H1 (cell line): ENCODE measurements around the gene OLA1. TPM values are rescaled to one million over a fixed set of nuclear protein-coding genes. Genes with fewer than 3 reads are reported as not detected.

Source experiments
- CTCF ChIA-PET: fragments of 300-600 bp; sonication (Branson Sonifier 250); formaldehyde crosslinking; loops from one replicate; lab custom pipeline; 2021; ENCODE audit not compliant: partially characterized antibody; lab: Charles Lee
- POLR2A ChIA-PET: fragments of 300-600 bp; sonication (Branson Sonifier 250); formaldehyde crosslinking; loops from one replicate; lab custom pipeline; 2021; ENCODE audit warnings: inconsistent platforms; ENCODE audit not compliant: partially characterized antibody; lab: Charles Lee
- DNase-seq, 2 experiments: peaks; one replicate each; pipeline versions ENCODE4 v3.0.0 to v3.0.0-alpha.2; 2010 to 2022; ENCODE audit warnings: low spot score in 2 of 2, low read depth in 1 of 2, mixed read lengths in 1 of 2
- FAIRE-seq: peaks from 2 replicates; lab custom pipeline; 2011; peaks lifted over from hg19 to GRCh38; lab: Jason Lieb, UNC
- H2AFZ ChIP-seq: 2 replicates; pipeline ENCODE4 v1.8.1; 2012; ENCODE audit warnings: low read length, inconsistent platforms
- H2AK5ac ChIP-seq: 2 replicates; pipeline ENCODE4 v1.6.1; 2013; ENCODE audit warnings: low read depth, low read length
- H2BK120ac ChIP-seq: replicated peaks from 2 replicates; pipeline ENCODE3; 2013; ENCODE audit warnings: low read depth, low read length, inconsistent platforms
- H2BK12ac ChIP-seq: 2 replicates; pipeline ENCODE4 v1.6.1; 2013; ENCODE audit warnings: low read depth, low read length
- H2BK15ac ChIP-seq: 2 replicates; pipeline ENCODE4 v1.6.1; 2013; ENCODE audit warnings: low read length
- H2BK20ac ChIP-seq: 2 replicates; pipeline ENCODE4 v1.6.1; 2013; ENCODE audit warnings: low read length
- H2BK5ac ChIP-seq: 2 replicates; pipeline ENCODE4 v1.6.1; 2013; ENCODE audit warnings: low read depth, low read length
- H3K14ac ChIP-seq: 2 replicates; pipeline ENCODE4 v1.6.1; 2013; ENCODE audit warnings: inconsistent platforms; ENCODE audit not compliant: insufficient read length
- H3K18ac ChIP-seq: 2 replicates; pipeline ENCODE4 v1.6.1; 2013; ENCODE audit warnings: low read length; ENCODE audit errors: extremely low read depth
- H3K23ac ChIP-seq: 2 replicates; pipeline ENCODE4 v1.6.1; 2013; ENCODE audit warnings: inconsistent platforms; ENCODE audit not compliant: insufficient read length
- H3K23me2 ChIP-seq: 2 replicates; pipeline ENCODE4 v1.6.1; 2013; ENCODE audit warnings: low read depth, low read length
- H3K27ac ChIP-seq: 2 replicates; pipeline ENCODE4 v1.6.1; 2011; ENCODE audit warnings: low read depth, low read length, inconsistent platforms
- H3K27me3 ChIP-seq, 4 experiments: replicated peaks in 1 of 4; 1 replicate in 1 of 4; 2 replicates in 3 of 4; pipeline versions ENCODE4 v1.6.1 to v1.8.1; 2011 to 2013; ENCODE audit warnings: low read length in 3 of 4, mild to moderate bottlenecking in 3 of 4, inconsistent platforms in 2 of 4, mixed read lengths in 2 of 4, moderate library complexity in 1 of 4; ENCODE audit not compliant: control insufficient read depth in 3 of 4, insufficient read depth in 3 of 4; ENCODE audit errors: extremely low read depth in 1 of 4
- H3K36me3 ChIP-seq, 4 experiments: 2 replicates each; pipeline versions ENCODE4 v1.6.1 to v1.8.1; 2011 to 2013; ENCODE audit warnings: mild to moderate bottlenecking in 4 of 4, low read length in 3 of 4, moderate library complexity in 2 of 4, control low read depth in 1 of 4, inconsistent platforms in 1 of 4; ENCODE audit not compliant: insufficient read depth in 4 of 4, control insufficient read depth in 2 of 4
- H3K4ac ChIP-seq: replicated peaks from 2 replicates; pipeline ENCODE3; 2013; ENCODE audit warnings: low read length, low read depth, mixed read lengths, inconsistent platforms; ENCODE audit not compliant: insufficient read length
- H3K4me1 ChIP-seq, 4 experiments: replicated peaks in 1 of 4; 1 replicate in 1 of 4; 2 replicates in 3 of 4; pipeline versions ENCODE4 v1.6.1 to v1.8.1; 2011 to 2013; ENCODE audit warnings: low read length in 3 of 4, inconsistent platforms in 2 of 4, mixed read lengths in 1 of 4; ENCODE audit not compliant: insufficient read depth in 4 of 4, control insufficient read depth in 3 of 4
- H3K4me2 ChIP-seq, 2 experiments: 2 replicates each; pipeline versions ENCODE4 v1.6.1 to v1.8.1; 2011 to 2013; ENCODE audit warnings: low read depth in 2 of 2, low read length in 2 of 2, control low read depth in 1 of 2, inconsistent platforms in 1 of 2, mild to moderate bottlenecking in 1 of 2; ENCODE audit not compliant: insufficient read depth in 1 of 2
- H3K4me3 ChIP-seq, 4 experiments: fragments of 200-600, 300-600 bp in 1 of 4; sonication (generic), shearing (Covaris generic), sonication (Bioruptor Twin) in 1 of 4; 2 replicates each; pipeline versions ENCODE4 v1.5.1 to v1.8.1; 2011 to 2016; ENCODE audit warnings: low read length in 4 of 4, low read depth in 3 of 4, control low read depth in 2 of 4, inconsistent platforms in 2 of 4, mild to moderate bottlenecking in 2 of 4, mixed read lengths in 1 of 4, moderate library complexity in 1 of 4; ENCODE audit not compliant: insufficient read depth in 2 of 4; ENCODE audit errors: extremely low read depth in 1 of 4
- H3K56ac ChIP-seq: replicated peaks from 2 replicates; pipeline ENCODE3; 2013; ENCODE audit warnings: low read depth, mild to moderate bottlenecking, mixed read lengths, low read length, inconsistent platforms; ENCODE audit not compliant: insufficient read length
- H3K79me1 ChIP-seq: 2 replicates; pipeline ENCODE4 v1.6.1; 2013; ENCODE audit warnings: low read depth, low read length, control low read depth
- H3K79me2 ChIP-seq, 2 experiments: 2 replicates each; pipeline versions ENCODE4 v1.6.1 to v1.8.1; 2012 to 2013; ENCODE audit warnings: low read length in 2 of 2, mild to moderate bottlenecking in 2 of 2, inconsistent platforms in 1 of 2; ENCODE audit not compliant: insufficient read depth in 2 of 2, control insufficient read depth in 1 of 2
- H3K9ac ChIP-seq, 4 experiments: replicated peaks in 1 of 4; 1 replicate in 1 of 4; 2 replicates in 3 of 4; pipeline versions ENCODE4 v1.6.1 to v1.8.1; 2011 to 2013; ENCODE audit warnings: low read depth in 3 of 4, low read length in 3 of 4, control low read depth in 2 of 4, mild to moderate bottlenecking in 2 of 4, moderate library complexity in 2 of 4, inconsistent platforms in 1 of 4; ENCODE audit errors: extremely low read depth in 1 of 4
- H3K9me3 ChIP-seq, 2 experiments: 2 replicates each; pipeline versions ENCODE4 v1.6.1 to v1.8.1; 2012 to 2013; ENCODE audit warnings: mild to moderate bottlenecking in 2 of 2, moderate library complexity in 2 of 2, control low read depth in 1 of 2, inconsistent platforms in 1 of 2, low read depth in 1 of 2, low read length in 1 of 2, mixed read lengths in 1 of 2; ENCODE audit not compliant: insufficient read depth in 2 of 2
- H4K20me1 ChIP-seq, 2 experiments: replicated peaks in 1 of 2; 2 replicates each; pipeline versions ENCODE3 to v1.8.1; 2011 to 2013; ENCODE audit warnings: inconsistent platforms in 2 of 2, low read length in 2 of 2, mild to moderate bottlenecking in 1 of 2; ENCODE audit not compliant: insufficient read depth in 2 of 2, control insufficient read depth in 1 of 2
- H4K5ac ChIP-seq: 2 replicates; pipeline ENCODE4 v1.6.1; 2013; ENCODE audit warnings: low read length, low read depth, mixed read lengths, inconsistent platforms; ENCODE audit not compliant: insufficient read length
- H4K8ac ChIP-seq: 2 replicates; pipeline ENCODE4 v1.8.0; 2013; ENCODE audit warnings: mild to moderate bottlenecking, moderate library complexity, low read length, inconsistent platforms; ENCODE audit not compliant: insufficient read depth; ENCODE audit errors: extremely low read depth
- H4K91ac ChIP-seq: replicated peaks from 2 replicates; pipeline ENCODE3; 2013; ENCODE audit warnings: low read length, mixed read lengths, inconsistent platforms; ENCODE audit not compliant: insufficient read length
- CHD2 ChIP-seq: IDR thresholded peaks from 2 replicates; pipeline ENCODE4 v1.6.1; 2012; ENCODE audit warnings: low read length, improper control_type of control experiment
- HDAC6 ChIP-seq: IDR thresholded peaks from one replicate; pipeline ENCODE4 v1.7.1; 2012; ENCODE audit warnings: low read depth, mild to moderate bottlenecking, inconsistent platforms, low read length, moderate library complexity
- SAP30 ChIP-seq: fragments of 300-600 bp; sonication (generic); IDR thresholded peaks from 2 replicates; pipeline ENCODE4 v1.7.1; 2012; ENCODE audit warnings: low read length, moderate library complexity, mild to moderate bottlenecking, inconsistent platforms; ENCODE audit not compliant: insufficient read depth, insufficient replicate concordance
- TBP ChIP-seq: IDR thresholded peaks from 2 replicates; pipeline ENCODE4 v1.6.1; 2011; ENCODE audit warnings: low read depth, low read length, improper control_type of control experiment
- WGBS, 2 experiments: shearing (Covaris generic) in 1 of 2; methylation state at CpG; one replicate each; pipeline versions ENCODE4 v1.1.6 to v1.1.7; 2013 to 2015; ENCODE audit warnings: low lambda C conversion rate in 2 of 2, mixed read lengths in 2 of 2, inconsistent platforms in 1 of 2, low coverage in 1 of 2, missing lambda C conversion rate in 1 of 2; ENCODE audit not compliant: insufficient replicate concordance in 2 of 2, insufficient coverage in 1 of 2, insufficient read length in 1 of 2; ENCODE audit errors: extremely low coverage in 1 of 2, missing lambda C conversion rate in 1 of 2; 5-methylcytosine and 5-hydroxymethylcytosine counted together
- polyA plus RNA-seq, 7 experiments: library from polyadenylated mRNA; depleted of rRNA in 3 of 7; stranded (reverse) in 5 of 7; unstranded in 2 of 7; fragments of >200 nt in 5 of 7; fragments of 200-250 nt in 2 of 7; gene quantifications; 1 replicate in 5 of 7; 2 replicates in 1 of 7; 4 replicates in 1 of 7; pipeline versions ENCODE4 v1.2.1 to v1.2.3, GENCODE V29; 2011 to 2013; ENCODE audit warnings: missing spikeins in 2 of 7, mixed read lengths in 2 of 7
- total RNA-seq: library from RNA; stranded (reverse); fragmentation: NEBNext Ultra II Directional; extraction: Animal tissue kit (Norgen Biotek cat#: 25700); gene quantifications from 2 replicates; pipeline ENCODE4 v1.2.1, GENCODE V29; 2021

The OLA1 gene
- total and polyA plus RNA-seq, 2 of the 8 experiments (the other 6 are each of a cell fraction or from before 2014, with no cell fraction given) = 39.3 to 158 TPM

DNA sequence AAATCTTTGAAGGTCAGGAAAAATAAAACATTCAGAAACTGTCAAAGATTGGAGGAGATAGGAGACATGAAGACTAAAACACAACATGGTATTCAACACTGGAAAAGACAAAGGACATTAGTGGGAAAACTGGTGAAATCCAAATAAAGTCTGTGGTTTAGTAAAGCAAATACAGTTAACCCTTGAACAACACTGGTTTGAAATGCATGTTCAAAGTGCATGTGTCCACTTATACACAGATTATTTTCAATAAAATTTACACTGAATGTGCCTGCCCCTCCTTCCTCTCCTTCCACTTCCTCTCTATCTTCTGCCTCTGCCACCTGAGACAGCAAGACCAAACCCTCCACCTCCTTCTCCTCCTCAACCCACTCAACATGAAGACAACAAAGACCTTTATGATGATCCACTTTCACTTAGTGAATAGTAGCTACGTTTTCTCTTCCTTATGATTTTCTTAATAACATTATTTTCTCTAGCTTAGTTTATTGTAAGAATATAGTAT lies 14.5 kb downstream of the OLA1 start:
- H3K9me3 ChIP-seq = no peaks in the 10 kb centered on the region
- H3K79me2 ChIP-seq = peaks cover 6 to 92% of the 10 kb centered on the region in 2 experiments
- DNase-seq = no peak
- no peaks in the 10 kb centered on the region for H3K27me3 ChIP-seq
- H3K14ac ChIP-seq = no peak overlapping the region
- H3K4ac ChIP-seq = no peak overlapping the region
- H3K56ac ChIP-seq = no peak overlapping the region
- H3K4me1 ChIP-seq = peaks cover 0 to 5% (median 1%) of the 10 kb centered on the region in 4 experiments; a peak in 2 of 7 replicates
- FAIRE-seq = no peak
- H2AFZ ChIP-seq = no peak overlapping the region
- H2BK5ac ChIP-seq = no peak overlapping the region
- H2BK15ac ChIP-seq = no peak overlapping the region
- H3K36me3 ChIP-seq = no peaks in the 10 kb centered on the region
- H2BK12ac ChIP-seq = no peak overlapping the region
- H3K79me1 ChIP-seq = 0 out of 2 replicates have a peak, but pooled peaks cover 3% of the 10 kb centered on the region
- no peak overlapping the region for H4K8ac ChIP-seq
- H4K91ac ChIP-seq = no peak overlapping the region
- no peak overlapping the region for H2AK5ac ChIP-seq
- no peaks in the 10 kb centered on the region for H3K23me2 ChIP-seq
- H4K5ac ChIP-seq = no peak overlapping the region
- no peak overlapping the region for H3K4me2 ChIP-seq
- H3K4me3 ChIP-seq = no peak overlapping the region
- H3K9ac ChIP-seq = no peak overlapping the region
- ChIA-PET POLR2A (no interaction called here), CTCF (interaction anchor here (1.3 to 3.0 kb wide), 3 partner anchors 10 to 95 kb away, joined by 3 to 12 read pairs (median 9); no protein-coding TSS in a partner anchor)
- WGBS, 2 experiments = 78% methylated on average over 1 of the region's 1 CpG; no CpG with 5 or more reads in 1 of the 2 experiments
- no peak overlapping the region for H3K23ac ChIP-seq
- no peak overlapping the region for H3K27ac ChIP-seq
- H3K18ac ChIP-seq = no peak overlapping the region
- H2BK120ac ChIP-seq = no peak overlapping the region
- H4K20me1 ChIP-seq = peaks cover 0 to 6% of the 10 kb centered on the region in 2 experiments
- no peak overlapping the region for H2BK20ac ChIP-seq
- no peak for TF ChIP-seq TBP
- no peak for TF ChIP-seq CHD2
- TF ChIP-seq HDAC6 = no peak
- TF ChIP-seq SAP30 = no peak
